ENCODE measurements around the gene GLCE. TPM values are rescaled to one million over a fixed set of nuclear protein-coding genes. Genes with fewer than 3 reads are reported as not detected.

The GLCE gene
- total RNA-seq, 1 donor from 2014 or later: 16.5 TPM

- no peak for DNase-seq (ENCODE audit: low read depth)
Measured at GRCh38 chr15:69200832-69201745, 40.7 kb downstream of the GLCE start.

DNA sequence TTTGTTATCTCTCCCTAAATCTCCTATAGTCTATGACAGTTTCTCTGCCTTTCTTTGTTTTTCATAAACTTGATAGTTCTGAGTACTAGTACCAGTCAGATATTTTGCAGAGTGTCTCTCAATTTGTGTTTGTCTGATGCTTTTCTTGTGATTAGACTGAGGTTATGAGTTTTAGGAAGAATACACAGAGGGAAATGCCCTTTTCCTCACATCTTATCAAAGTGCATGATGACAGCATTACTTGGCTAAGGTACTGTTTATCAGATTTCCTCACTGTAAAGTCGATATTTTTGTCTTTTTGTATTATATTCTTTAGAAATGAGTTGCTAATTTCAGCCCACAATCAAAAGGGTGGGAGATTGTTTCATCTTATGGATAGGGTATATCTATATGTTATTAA lies 45.6 kb downstream of the GLCE start:
- no peak for DNase-seq (ENCODE audit: low read depth)

DNA sequence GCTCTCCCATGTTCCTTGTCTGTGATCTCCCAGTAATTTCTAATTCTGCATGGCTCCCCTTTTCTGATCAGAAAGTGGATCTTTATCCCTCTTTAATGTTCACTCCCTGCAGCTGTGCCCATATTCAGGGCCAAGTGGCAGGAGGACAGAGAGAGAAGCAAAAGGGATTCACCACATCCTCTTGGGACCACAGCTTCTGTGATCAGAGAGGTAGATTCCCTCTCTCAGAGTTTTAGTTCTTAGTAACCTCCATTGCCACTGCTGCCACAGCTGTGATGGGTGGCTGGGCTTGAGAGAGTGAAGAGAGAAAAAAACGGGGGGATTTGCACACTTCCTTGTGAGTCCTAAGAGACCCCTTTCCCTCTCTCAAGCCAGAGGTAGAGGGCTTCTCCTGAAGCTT lies 49.2 kb downstream of the GLCE start:
- DNase-seq (ENCODE audit: low read depth): peak; percentile 5

GRCh38 chr15:69210574-69210973 lies 50.1 kb downstream of the GLCE start:
- no peak for DNase-seq (ENCODE audit: low read depth)

DNA sequence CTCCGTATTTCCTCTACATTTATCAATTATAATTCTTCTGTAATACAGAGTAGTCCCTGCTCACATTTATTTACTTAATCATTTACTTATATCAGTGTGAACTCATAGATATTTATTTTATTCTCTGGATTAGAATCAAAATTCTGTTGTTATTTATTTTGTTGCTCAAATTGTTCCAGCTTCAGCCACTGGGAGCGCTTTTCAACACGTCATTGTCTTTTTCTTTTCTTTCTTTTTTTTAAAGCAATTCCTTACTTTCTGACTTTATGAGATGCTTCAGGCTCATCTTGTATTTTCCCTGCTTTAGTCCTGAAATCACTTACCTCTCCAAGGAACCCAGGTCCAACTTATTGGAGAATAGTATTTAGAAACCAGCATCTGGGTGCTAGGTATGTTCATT lies 53.4 kb downstream of the GLCE start:
- DNase-seq (ENCODE audit: low read depth): no peak

- DNase-seq (ENCODE audit: low read depth): no peak
Measured at GRCh38 chr15:69215314-69216035, 55.0 kb downstream of the GLCE start.

DNA sequence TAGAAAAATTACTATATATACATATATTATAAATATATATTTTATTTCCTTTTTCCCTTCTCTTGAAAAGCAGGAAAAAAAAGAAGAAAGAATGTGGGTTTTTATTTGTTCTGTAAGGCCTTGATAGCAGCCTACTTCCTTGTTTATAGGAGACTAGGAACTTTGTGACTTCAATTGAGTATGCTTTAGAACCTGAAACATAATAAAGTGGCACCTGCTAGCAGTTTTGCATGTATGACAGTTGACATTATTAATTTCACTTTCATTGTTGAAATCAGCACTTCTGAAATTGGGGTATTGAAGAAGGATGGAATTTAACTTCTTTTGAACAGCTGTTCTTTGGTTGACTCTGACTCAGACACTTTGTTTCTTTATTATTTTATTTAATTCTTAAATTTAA lies 56.9 kb downstream of the GLCE start:
- DNase-seq (ENCODE audit: low read depth): peak; percentile 10

DNA sequence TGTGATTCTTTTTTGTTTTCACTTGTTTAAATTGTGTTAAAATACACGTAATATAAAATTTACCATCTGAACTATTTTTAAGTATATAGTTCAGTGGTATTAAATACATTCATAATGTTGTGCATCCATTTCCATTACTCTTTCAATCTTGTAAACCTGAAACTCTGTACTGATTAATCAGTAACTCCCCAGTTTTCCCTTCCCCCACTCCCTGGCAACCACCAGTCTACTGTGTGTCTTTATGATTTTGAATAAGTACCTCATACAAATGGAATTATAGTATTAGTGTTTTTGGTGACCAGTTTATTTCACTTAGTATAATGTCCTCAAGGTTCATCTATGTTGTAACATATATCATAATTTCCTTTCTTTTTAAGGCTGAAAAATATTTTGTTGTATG lies 59.3 kb downstream of the GLCE start:
- DNase-seq (ENCODE audit: low read depth): no peak

- no peak for DNase-seq (ENCODE audit: low read depth)
Measured at GRCh38 chr15:69222002-69222474, 61.6 kb downstream of the GLCE start.

GRCh38 chr15:69223083-69223813 lies 62.8 kb downstream of the GLCE start:
- no peak for DNase-seq (ENCODE audit: low read depth)

GRCh38 chr15:69224383-69224782 lies 63.9 kb downstream of the GLCE start:
- DNase-seq (ENCODE audit: low read depth): no peak

GRCh38 chr15:69225355-69226022 lies 65.1 kb downstream of the GLCE start:
- peak; percentile 23 for DNase-seq (ENCODE audit: low read depth)

DNA sequence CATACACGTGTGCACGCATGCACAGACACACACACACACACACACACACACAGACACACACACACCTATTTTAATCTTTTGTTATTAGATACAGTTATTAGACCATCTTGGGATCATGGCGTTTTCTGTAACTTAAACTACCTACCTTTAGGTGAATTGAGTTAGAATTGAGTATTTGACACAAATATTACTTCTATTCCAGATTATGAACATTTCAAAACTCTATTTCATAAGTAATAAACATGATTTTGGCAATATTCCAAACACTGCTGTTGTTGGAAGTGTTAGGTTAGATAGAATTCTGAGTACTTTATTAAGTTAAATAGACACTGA lies 65.6 kb downstream of the GLCE start:
- no peak for DNase-seq (ENCODE audit: low read depth)

- DNase-seq (ENCODE audit: low read depth): no peak
Measured at GRCh38 chr15:69232144-69232543, 71.7 kb downstream of the GLCE start.

- no peak for DNase-seq (ENCODE audit: low read depth)
Measured at GRCh38 chr15:69232765-69233164, 72.3 kb downstream of the GLCE start.

DNA sequence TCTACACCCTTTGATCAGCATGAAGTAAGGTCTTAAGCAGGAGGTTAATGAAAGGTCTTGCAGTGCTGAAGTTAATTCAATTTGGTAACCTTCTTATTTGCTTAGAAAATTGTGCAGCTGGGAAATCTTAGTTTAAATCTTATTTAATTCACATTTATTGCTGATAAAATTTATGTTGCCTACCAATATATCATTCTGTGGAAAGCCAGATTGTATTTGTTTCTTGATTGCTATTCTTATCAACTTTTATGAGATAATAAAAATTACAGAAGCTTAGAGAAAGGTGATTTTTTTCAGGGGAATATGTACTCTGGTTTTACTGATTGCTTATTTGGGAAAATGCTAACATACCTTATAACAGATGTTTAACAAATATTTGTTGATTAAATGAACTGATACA lies 74.2 kb downstream of the GLCE start:
- no peak for DNase-seq (ENCODE audit: low read depth)

- no peak for DNase-seq (ENCODE audit: low read depth)
Measured at GRCh38 chr15:69236505-69236904, 76.1 kb downstream of the GLCE start.

GRCh38 chr15:69237718-69238117 lies 77.3 kb downstream of the GLCE start:
- DNase-seq (ENCODE audit: low read depth): no peak

GRCh38 chr15:69244798-69245197 lies 84.4 kb downstream of the GLCE start:
- no peak for DNase-seq (ENCODE audit: low read depth)

DNA sequence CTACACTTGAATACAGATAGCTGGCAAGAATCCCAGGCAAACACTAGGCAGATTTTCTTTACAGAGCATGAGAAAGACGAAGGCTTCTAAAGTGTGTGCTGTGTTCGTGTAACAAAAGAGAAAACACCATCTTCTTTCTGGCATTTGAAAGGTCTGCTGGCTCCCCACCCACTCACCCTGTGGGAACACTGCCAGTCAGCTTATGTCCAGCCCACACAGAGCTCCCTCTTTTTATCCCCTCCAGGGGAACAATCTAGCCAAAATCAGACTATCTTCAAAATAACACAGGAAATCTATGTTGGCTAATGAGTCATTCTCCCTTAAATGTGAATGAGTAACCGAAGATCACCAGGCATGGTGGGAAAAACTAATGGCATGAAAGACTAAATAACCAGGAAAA lies 92.7 kb downstream of the GLCE start:
- peak; percentile 70 for DNase-seq (ENCODE audit: low read depth)

DNA sequence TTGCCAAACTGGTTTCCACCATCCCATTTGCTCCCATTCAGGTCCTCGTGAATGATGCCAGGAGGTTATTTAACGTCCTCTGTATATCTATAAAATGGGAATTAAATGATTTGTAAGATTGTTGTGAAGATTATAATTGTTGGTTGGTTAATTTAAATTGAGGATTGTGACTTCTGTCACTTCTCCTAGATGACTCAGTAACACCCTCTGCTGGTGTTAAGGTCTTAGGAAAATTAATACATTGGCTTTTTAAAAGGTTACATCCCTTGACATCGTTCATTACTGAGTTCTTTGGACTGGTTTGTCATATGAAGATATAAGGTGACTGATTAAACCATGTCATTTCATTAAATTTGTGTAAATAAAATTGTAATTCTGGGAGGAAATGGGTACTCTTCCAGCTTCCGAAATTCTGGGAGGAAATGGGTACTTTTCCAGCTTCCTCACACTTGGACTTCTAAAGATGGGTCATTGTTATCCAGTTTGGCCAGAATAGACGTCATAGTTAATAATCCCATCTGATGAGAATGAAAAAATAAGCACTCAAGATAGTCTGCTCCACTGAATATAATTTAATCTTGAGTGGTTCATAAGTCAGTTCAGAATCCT lies 105.0 kb downstream of the GLCE start:
- peak; percentile 59 for DNase-seq (ENCODE audit: low read depth)
